H9 (cell line): ENCODE results near the gene FOXO6. TPM values are rescaled to one million over a fixed set of nuclear protein-coding genes. Genes with fewer than 3 reads are reported as not detected.

ENCODE experiments used
- DNase-seq: peaks from one replicate; pipeline ENCODE4 v3.0.0-alpha.2; 2017
- H2AFZ ChIP-seq: one replicate; pipeline ENCODE4 v1.6.1; 2013; ENCODE audit warnings: mild to moderate bottlenecking, low read length, control low read depth, moderate library complexity
- H2AK5ac ChIP-seq: 2 replicates; pipeline ENCODE4 v1.6.1; 2013; ENCODE audit warnings: low read length, control low read depth, mixed read lengths; ENCODE audit not compliant: insufficient read length
- H2BK120ac ChIP-seq: one replicate; pipeline ENCODE4 v1.6.1; 2013; ENCODE audit warnings: low read depth, mild to moderate bottlenecking, low read length, control low read depth, inconsistent platforms; ENCODE audit not compliant: poor library complexity, severe bottlenecking
- H2BK12ac ChIP-seq: 2 replicates; pipeline ENCODE4 v1.6.1; 2013; ENCODE audit warnings: low read length, control low read depth, mixed read lengths, low read depth; ENCODE audit not compliant: insufficient read length
- H2BK15ac ChIP-seq: 2 replicates; pipeline ENCODE4 v1.6.1; 2013; ENCODE audit warnings: low read depth, low read length, control low read depth
- H2BK20ac ChIP-seq: one replicate; pipeline ENCODE4 v1.6.1; 2013; ENCODE audit warnings: low read depth, mild to moderate bottlenecking, low read length, control low read depth, inconsistent platforms; ENCODE audit not compliant: poor library complexity, severe bottlenecking
- H2BK5ac ChIP-seq: 2 replicates; pipeline ENCODE4 v1.6.1; 2013; ENCODE audit warnings: low read length, control low read depth, mixed read lengths; ENCODE audit not compliant: insufficient read length
- H3K14ac ChIP-seq: 2 replicates; pipeline ENCODE4 v1.6.1; 2013; ENCODE audit warnings: low read length, control low read depth; ENCODE audit not compliant: insufficient read depth
- H3K18ac ChIP-seq: 2 replicates; pipeline ENCODE4 v1.6.1; 2013; ENCODE audit warnings: low read depth, mild to moderate bottlenecking, mixed read lengths, low read length, control low read depth; ENCODE audit not compliant: insufficient read length
- H3K23ac ChIP-seq: 2 replicates; pipeline ENCODE4 v1.6.1; 2013; ENCODE audit warnings: low read length, control low read depth, mixed read lengths, low read depth; ENCODE audit not compliant: insufficient read length
- H3K23me2 ChIP-seq: 2 replicates; pipeline ENCODE4 v1.6.1; 2013; ENCODE audit warnings: low read depth, mild to moderate bottlenecking, mixed read lengths, low read length, control low read depth; ENCODE audit not compliant: insufficient read length, poor library complexity, severe bottlenecking
- H3K27ac ChIP-seq: 2 replicates; pipeline ENCODE4 v1.5.1; 2013; ENCODE audit warnings: low read length, control low read depth, mixed read lengths, low read depth; ENCODE audit not compliant: insufficient read length
- H3K27me3 ChIP-seq: 2 replicates; pipeline ENCODE4 v1.6.1; 2013; ENCODE audit warnings: low read length, control low read depth, inconsistent platforms; ENCODE audit not compliant: insufficient read depth
- H3K4ac ChIP-seq: 2 replicates; pipeline ENCODE4 v1.6.1; 2013; ENCODE audit warnings: low read depth, mild to moderate bottlenecking, control low read depth, inconsistent platforms, low read length, moderate library complexity
- H3K4me1 ChIP-seq: 2 replicates; pipeline ENCODE4 v1.6.1; 2013; ENCODE audit warnings: low read length, control low read depth, inconsistent platforms; ENCODE audit not compliant: insufficient read depth
- H3K4me2 ChIP-seq: 2 replicates; pipeline ENCODE4 v1.6.1; 2013; ENCODE audit warnings: low read length, control low read depth, mixed read lengths; ENCODE audit not compliant: insufficient read length, insufficient read depth
- H3K56ac ChIP-seq: 2 replicates; pipeline ENCODE4 v1.6.1; 2013; ENCODE audit warnings: low read depth, mild to moderate bottlenecking, mixed read lengths, low read length, control low read depth; ENCODE audit not compliant: insufficient read length
- H3K79me1 ChIP-seq: 2 replicates; pipeline ENCODE4 v1.6.1; 2013; ENCODE audit warnings: low read depth, mild to moderate bottlenecking, moderate library complexity, low read length, control low read depth, inconsistent platforms; ENCODE audit not compliant: insufficient read depth, poor library complexity, severe bottlenecking
- H3K79me2 ChIP-seq: 2 replicates; pipeline ENCODE4 v1.6.1; 2013; ENCODE audit warnings: low read length, control low read depth, inconsistent platforms; ENCODE audit not compliant: insufficient read depth
- H3K9ac ChIP-seq: 2 replicates; pipeline ENCODE4 v1.6.1; 2013; ENCODE audit warnings: low read length, control low read depth, mixed read lengths; ENCODE audit not compliant: insufficient read length; ENCODE audit errors: extremely low read depth
- H3K9me3 ChIP-seq: one replicate; pipeline ENCODE4 v1.6.1; 2013; ENCODE audit warnings: low read depth, low read length, inconsistent platforms; ENCODE audit not compliant: control insufficient read depth
- H3T11ph ChIP-seq: one replicate; pipeline ENCODE4 v1.6.1; 2013; ENCODE audit warnings: mild to moderate bottlenecking, low read length, control low read depth, inconsistent platforms
- H4K20me1 ChIP-seq: one replicate; pipeline ENCODE4 v1.6.1; 2013; ENCODE audit not compliant: control insufficient read depth, insufficient read length, insufficient read depth
- H4K5ac ChIP-seq: 2 replicates; pipeline ENCODE4 v1.6.1; 2013; ENCODE audit warnings: low read depth, mild to moderate bottlenecking, mixed read lengths, low read length, control low read depth; ENCODE audit not compliant: insufficient read length
- H4K8ac ChIP-seq: replicated peaks from 2 replicates; pipeline ENCODE4 v1.6.1; 2013; ENCODE audit warnings: low read length, control low read depth, mixed read lengths, low read depth; ENCODE audit not compliant: insufficient read length
- H4K91ac ChIP-seq: 2 replicates; pipeline ENCODE4 v1.6.1; 2013; ENCODE audit warnings: low read depth, mild to moderate bottlenecking, moderate library complexity, mixed read lengths, low read length, control low read depth; ENCODE audit not compliant: insufficient read length
- H3K27ac Mint-ChIP-seq, 3 experiments: 2 replicates in 2 of 3; 3 replicates in 1 of 3; pipeline ENCODE4 v1.8.0; 2020 to 2021; ENCODE audit warnings: mixed read lengths in 3 of 3, mild to moderate bottlenecking in 1 of 3, moderate library complexity in 1 of 3
- H3K27me3 Mint-ChIP-seq: 2 replicates; pipeline ENCODE4 v1.8.0; 2021; ENCODE audit warnings: low read depth, mild to moderate bottlenecking, moderate library complexity, mixed read lengths
- H3K36me3 Mint-ChIP-seq, 3 experiments: 2 replicates in 2 of 3; 3 replicates in 1 of 3; pipeline ENCODE4 v1.8.0; 2020 to 2021; ENCODE audit warnings: low read depth in 3 of 3, mixed read lengths in 3 of 3; ENCODE audit not compliant: insufficient read depth in 1 of 3
- H3K4me1 Mint-ChIP-seq, 2 experiments: 2 replicates each; pipeline ENCODE4 v1.8.0; 2020; ENCODE audit warnings: mixed read lengths in 2 of 2
- H3K4me3 Mint-ChIP-seq, 2 experiments: 2 replicates in 1 of 2; 3 replicates in 1 of 2; pipeline ENCODE4 v1.8.0; 2020 to 2021; ENCODE audit warnings: mild to moderate bottlenecking in 2 of 2, mixed read lengths in 2 of 2, moderate library complexity in 1 of 2
- H3K9me3 Mint-ChIP-seq, 2 experiments: 2 replicates in 1 of 2; 3 replicates in 1 of 2; pipeline ENCODE4 v1.8.0; 2020; ENCODE audit warnings: mild to moderate bottlenecking in 2 of 2, mixed read lengths in 2 of 2, moderate library complexity in 1 of 2
- CTCF ChIP-seq: fragments of 200-600 bp; sonication (generic); conservative IDR thresholded peaks from 3 replicates; pipeline ENCODE4 v1.8.0; 2021; ENCODE audit warnings: antibody characterized with exemption, mild to moderate bottlenecking
- WGBS: extraction: QIAGEN DNeasy Blood & Tissue Kit; methylation state at CpG from one replicate; pipeline ENCODE4 v1.1.7; 2013; ENCODE audit warnings: missing lambda C conversion rate, low lambda C conversion rate, mixed read lengths; ENCODE audit not compliant: insufficient read length; ENCODE audit errors: extremely low coverage; 5-methylcytosine and 5-hydroxymethylcytosine counted together
- total RNA-seq: library from RNA; stranded (reverse); gene quantifications from 2 replicates; pipeline ENCODE4 v1.2.1, GENCODE V29; 2021

Gene FOXO6
- total RNA-seq, 1 experiment from 2014 or later = 0.83 TPM

DNA sequence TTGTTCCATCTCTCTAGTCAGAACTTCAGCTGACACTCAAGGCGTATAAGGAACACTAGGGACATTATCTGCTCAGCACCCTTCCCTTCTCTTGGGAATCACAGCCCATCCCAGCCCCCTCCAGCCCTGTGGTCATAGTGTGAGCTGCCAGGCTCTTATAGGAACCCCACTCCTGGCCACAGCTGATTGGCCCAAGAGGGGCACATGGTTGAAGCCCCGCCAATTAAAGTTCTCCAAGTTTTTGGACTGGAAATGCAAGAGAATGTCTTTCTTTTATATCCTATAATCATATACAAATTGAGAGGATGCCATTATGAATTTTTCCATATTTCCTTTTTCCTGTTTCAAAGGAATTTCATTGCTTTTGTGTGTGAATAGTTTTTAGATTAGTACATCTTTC, 40.7 kb downstream of the FOXO6 start:
- 0 out of 2 replicates have a peak, but pooled peaks cover 4% of the 10 kb centered on the region for H3K4me1 ChIP-seq
- H3K4me3 Mint-ChIP-seq = no peak overlapping the region
- no peaks in the 10 kb centered on the region for H3K27me3 ChIP-seq
- H4K20me1 ChIP-seq = no peaks in the 10 kb centered on the region
- no peak overlapping the region for H4K5ac ChIP-seq
- H3K27me3 Mint-ChIP-seq = peaks cover 49% of the 10 kb centered on the region
- H2AFZ ChIP-seq = no peak overlapping the region
- H3K27ac ChIP-seq = no peak overlapping the region
- no peak overlapping the region for H3K18ac ChIP-seq
- H3K14ac ChIP-seq = no peak overlapping the region
- no peaks in the 10 kb centered on the region for H3K23me2 ChIP-seq
- no peak overlapping the region for H2BK20ac ChIP-seq
- H3K56ac ChIP-seq = no peak overlapping the region
- H4K91ac ChIP-seq = no peak overlapping the region
- H3K4ac ChIP-seq = no peak overlapping the region
- no peak overlapping the region for H2AK5ac ChIP-seq
- no peak for DNase-seq
- peaks cover 21 to 35% of the 10 kb centered on the region in 2 experiments for H3K4me1 Mint-ChIP-seq
- no peak overlapping the region for H2BK15ac ChIP-seq
- H2BK12ac ChIP-seq = no peak overlapping the region
- H3K79me2 ChIP-seq = no peaks in the 10 kb centered on the region
- 0 out of 7 replicates have a peak, but pooled peaks cover 0 to 4% (median 0%) of the 10 kb centered on the region in 3 experiments for H3K36me3 Mint-ChIP-seq
- no peak overlapping the region; a peak in 1 of 7 replicates for H3K27ac Mint-ChIP-seq
- H4K8ac ChIP-seq = no peak overlapping the region
- H3T11ph ChIP-seq = no peak overlapping the region
- no peak overlapping the region for H3K9ac ChIP-seq
- no CpG with 5 or more reads among the region's 2 CpGs for WGBS
- TF ChIP-seq CTCF = no peak
- no peaks in the 10 kb centered on the region for H3K79me1 ChIP-seq
- H2BK120ac ChIP-seq = no peak overlapping the region
- H3K23ac ChIP-seq = no peak overlapping the region
- H2BK5ac ChIP-seq = no peak overlapping the region
- H3K4me2 ChIP-seq = no peak overlapping the region
- H3K9me3 ChIP-seq = no peaks in the 10 kb centered on the region
- peaks cover 2 to 5% of the 10 kb centered on the region in 2 experiments; a peak in 2 of 5 replicates for H3K9me3 Mint-ChIP-seq
